HepG2 (cell line): Measurements from ENCODE around the gene MTRFR. TPM values are rescaled to one million over a fixed set of nuclear protein-coding genes. Genes with fewer than 3 reads are reported as not detected.
A peak's percentile ranks its signal among the peaks of the same experiment; 100 is the strongest.

Experiments used
- BCLAF1 ChIP-seq: fragments of 450-650 bp; IDR thresholded peaks from 2 replicates; pipeline ENCODE4 v1.6.1; 2017; ENCODE audit warnings: mild to moderate bottlenecking
- CEBPB ChIP-seq: IDR thresholded peaks from 2 replicates; pipeline ENCODE4 v1.6.1; 2011; ENCODE audit warnings: low read depth, low read length, improper control_type of control experiment, borderline replicate concordance
- FOXC1 ChIP-seq: sonication (generic); formaldehyde crosslinking; IDR thresholded peaks from 2 replicates; pipeline ENCODE4 v1.8.0; 2022; ENCODE audit warnings: mild to moderate bottlenecking, missing genetic modification reagents, borderline replicate concordance
- HOXA3 ChIP-seq: sonication (generic); formaldehyde crosslinking; IDR thresholded peaks from 2 replicates; pipeline ENCODE4 v1.5.0; 2020; ENCODE audit warnings: missing genetic modification reagents
- IRF2 ChIP-seq: IDR thresholded peaks from 2 replicates; pipeline ENCODE4 v1.6.1; 2018; ENCODE audit warnings: missing genetic modification reagents, missing compliant biosample characterization
- ISX ChIP-seq: sonication (generic); formaldehyde crosslinking; conservative IDR thresholded peaks from 2 replicates; pipeline ENCODE4 v1.5.0; 2020; ENCODE audit warnings: missing genetic modification reagents
- KDM4B ChIP-seq: sonication (generic); formaldehyde crosslinking; IDR thresholded peaks from 2 replicates; pipeline ENCODE4 v1.4.0; 2020; ENCODE audit warnings: missing genetic modification reagents
- PCBP1 ChIP-seq: fragments of 200-400 bp; formaldehyde crosslinking; IDR thresholded peaks from 2 replicates; pipeline ENCODE4 v1.6.1; 2017; ENCODE audit warnings: mild to moderate bottlenecking, low read depth, low read length, borderline replicate concordance
- POGZ ChIP-seq: sonication (generic); formaldehyde crosslinking; IDR thresholded peaks from 2 replicates; pipeline ENCODE4 v1.4.0; 2020; ENCODE audit warnings: mild to moderate bottlenecking, missing genetic modification reagents
- PRPF4 ChIP-seq: fragments of 200-400 bp; formaldehyde crosslinking; IDR thresholded peaks from 2 replicates; pipeline ENCODE4 v1.6.1; 2016; ENCODE audit warnings: low read length, low read depth; ENCODE audit not compliant: poor library complexity, severe bottlenecking
- SMAD1 ChIP-seq: sonication (generic); formaldehyde crosslinking; IDR thresholded peaks from 2 replicates; pipeline ENCODE4 v1.4.0; 2020; ENCODE audit warnings: missing genetic modification reagents, low read depth, mild to moderate bottlenecking, borderline replicate concordance
- SSRP1 ChIP-seq: IDR thresholded peaks from 2 replicates; pipeline ENCODE4 v1.6.1; 2016; ENCODE audit warnings: control low read depth
- TARDBP ChIP-seq: sonication (generic); formaldehyde crosslinking; IDR thresholded peaks from 2 replicates; pipeline ENCODE4 v1.8.0; 2022; ENCODE audit warnings: mild to moderate bottlenecking, missing genetic modification reagents
- TFDP1 ChIP-seq: IDR thresholded peaks from 2 replicates; pipeline ENCODE4 v1.6.1; 2016; ENCODE audit warnings: missing compliant biosample characterization, missing genetic modification reagents, borderline replicate concordance
- ZBTB42 ChIP-seq: sonication (generic); formaldehyde crosslinking; IDR thresholded peaks from 2 replicates; pipeline ENCODE4 v1.5.0; 2020; ENCODE audit warnings: mild to moderate bottlenecking, missing genetic modification reagents
- ZNF225 ChIP-seq: sonication (generic); formaldehyde crosslinking; IDR thresholded peaks from 2 replicates; pipeline ENCODE4 v1.4.0; 2020; ENCODE audit warnings: mild to moderate bottlenecking, missing genetic modification reagents
- ZNF432 ChIP-seq: sonication (generic); formaldehyde crosslinking; IDR thresholded peaks from 2 replicates; pipeline ENCODE4 v1.5.0; 2020; ENCODE audit warnings: missing genetic modification reagents, mild to moderate bottlenecking, borderline replicate concordance
- ZNF503 ChIP-seq: sonication (generic); formaldehyde crosslinking; IDR thresholded peaks from 2 replicates; pipeline ENCODE4 v1.4.0; 2020; ENCODE audit warnings: missing genetic modification reagents
- ZNF552 ChIP-seq: sonication (generic); formaldehyde crosslinking; IDR thresholded peaks from 2 replicates; pipeline ENCODE4 v1.9.0; 2022; ENCODE audit warnings: missing genetic modification reagents, mild to moderate bottlenecking, borderline replicate concordance
- ZNF672 ChIP-seq: sonication (generic); formaldehyde crosslinking; IDR thresholded peaks from 2 replicates; pipeline ENCODE4 v1.8.1; 2022; ENCODE audit warnings: missing genetic modification reagents
- ZSCAN20 ChIP-seq: sonication (generic); formaldehyde crosslinking; IDR thresholded peaks from 2 replicates; pipeline ENCODE4 v1.4.0; 2020; ENCODE audit warnings: missing genetic modification reagents, mild to moderate bottlenecking, borderline replicate concordance
- polyA plus RNA-seq, 8 experiments: library from polyadenylated mRNA; depleted of rRNA in 3 of 8; stranded (reverse) in 7 of 8; unstranded in 1 of 8; fragments of >200 nt; fragmentation: Illumina TruSeq in 4 of 8; extraction: Trizol in 4 of 8; gene quantifications; 2 replicates each; pipeline versions ENCODE4 v1.2.1 to v1.2.3, GENCODE V29; 2011 to 2016; ENCODE audit warnings: low read depth in 4 of 8, missing spikeins in 1 of 8, mixed read lengths in 1 of 8; ENCODE audit not compliant: insufficient read depth in 1 of 8
- total RNA-seq, 5 experiments: library from RNA; depleted of rRNA; stranded (reverse); fragments of >200 nt; fragmentation: Illumina TruSeq; extraction: Trizol; gene quantifications; 2 replicates each; pipeline ENCODE4 v1.2.3, GENCODE V29; 2016; ENCODE audit warnings: low read depth in 1 of 5

MTRFR gene
- total and polyA plus RNA-seq, 2 of the 13 experiments (the other 11 are each of a cell fraction or from before 2014, with no cell fraction given), result 7.1 to 9.9 TPM

DNA sequence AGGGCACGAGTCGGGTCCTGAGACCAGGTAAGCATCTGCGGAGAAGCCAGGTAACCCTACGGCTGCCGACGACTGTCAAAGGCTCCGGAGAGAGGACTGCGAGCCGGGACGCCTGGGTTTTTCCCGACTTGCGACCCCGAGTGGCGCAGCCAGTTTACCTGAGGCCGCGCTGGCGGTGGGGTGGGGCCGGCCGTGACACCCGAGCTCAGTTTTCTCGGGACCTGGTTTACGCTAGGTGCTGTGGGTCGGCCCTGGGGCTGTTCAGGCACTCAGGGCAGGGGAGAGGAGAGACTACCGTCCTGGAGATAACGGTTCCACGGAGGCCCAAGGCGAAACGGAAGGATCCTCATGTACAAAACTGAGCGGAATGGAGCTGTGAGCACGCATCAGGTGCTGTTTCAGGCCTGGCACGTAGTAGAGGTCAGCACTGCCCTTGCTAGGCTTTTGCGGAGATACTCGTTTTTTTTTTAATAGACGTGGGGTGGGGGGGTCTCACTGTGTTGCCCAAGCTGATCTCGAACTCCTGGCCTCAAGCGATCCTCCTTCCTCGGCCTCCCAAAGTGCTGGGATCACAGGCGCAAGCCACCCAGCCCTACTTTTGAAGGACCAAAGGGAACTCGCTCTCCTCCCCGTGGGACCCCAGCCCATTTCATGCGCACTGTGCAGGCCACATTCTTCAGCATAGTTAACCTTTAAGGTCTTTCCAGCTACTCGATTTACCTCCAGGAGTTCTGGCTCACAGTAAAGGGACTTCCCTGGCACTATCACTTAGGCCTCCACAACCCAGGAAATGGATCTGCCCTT is 471 bp downstream of the MTRFR start (continued):
- TF ChIP-seq SMAD1 (CRISPR knock-in tag), result peak; percentile 62; the same call in 1 of the 2 replicates
- TF ChIP-seq ZNF225 (CRISPR knock-in tag), result peak; percentile 69; the same call in 1 of the 2 replicates
- TF ChIP-seq PRPF4, result no peak
- TF ChIP-seq ZNF503, result no peak
- no peak for TF ChIP-seq ZBTB42 (CRISPR knock-in tag)
- TF ChIP-seq SSRP1 (CRISPR knock-in tag), result no peak
- no peak for TF ChIP-seq POGZ (CRISPR knock-in tag)
- no peak for TF ChIP-seq ZNF552 (CRISPR knock-in tag)
- no peak for TF ChIP-seq ZSCAN20
- TF ChIP-seq ZNF672 (CRISPR knock-in tag), result no peak
- TF ChIP-seq TFDP1, result no peak
- TF ChIP-seq PCBP1, result 0 out of 2 replicates have a peak, but pooled peaks have one; percentile 27
- no peak for TF ChIP-seq TARDBP
- no peak for TF ChIP-seq CEBPB
- no peak for TF ChIP-seq KDM4B (CRISPR knock-in tag)
- no peak for TF ChIP-seq IRF2 (CRISPR knock-in tag)
- no peak; the same call in 1 of the 2 replicates for TF ChIP-seq FOXC1 (CRISPR knock-in tag)
- TF ChIP-seq ISX (CRISPR knock-in tag), result no peak
- no peak for TF ChIP-seq BCLAF1
- no peak for TF ChIP-seq ZNF432 (CRISPR knock-in tag)
- no peak; the same call in 1 of the 2 replicates for TF ChIP-seq HOXA3 (CRISPR knock-in tag)
